Muscle layer of colon (tissue), 2 donors: ENCODE results near the gene TP53TG5.
A peak's percentile ranks its signal among the peaks of the same experiment; 100 is the strongest.

Experiments
- H3K27ac ChIP-seq: one replicate; pipeline ENCODE4 v1.7.0; 2013; ENCODE audit warnings: low read depth, mild to moderate bottlenecking, low read length, moderate library complexity
- H3K27me3 ChIP-seq, 2 donors: one replicate each; pipeline ENCODE4 v1.7.0; 2013; ENCODE audit warnings: low read length in 2 of 2, mild to moderate bottlenecking in 2 of 2; ENCODE audit not compliant: insufficient read depth in 2 of 2, control insufficient read depth in 1 of 2
- H3K36me3 ChIP-seq: one replicate; pipeline ENCODE4 v1.7.0; 2013; ENCODE audit warnings: mild to moderate bottlenecking, low read length; ENCODE audit not compliant: insufficient read depth
- H3K4me1 ChIP-seq: one replicate; pipeline ENCODE4 v1.7.0; 2013; ENCODE audit warnings: mild to moderate bottlenecking, low read length; ENCODE audit not compliant: insufficient read depth
- H3K4me3 ChIP-seq, 2 donors: one replicate each; pipeline ENCODE4 v1.7.0; 2013; ENCODE audit warnings: low read length in 2 of 2, low read depth in 1 of 2, mild to moderate bottlenecking in 1 of 2, moderate library complexity in 1 of 2
- H3K9ac ChIP-seq: one replicate; pipeline ENCODE4 v1.7.0; 2013; ENCODE audit warnings: low read length
- H3K9me3 ChIP-seq: one replicate; pipeline ENCODE4 v1.7.0; 2013; ENCODE audit warnings: mild to moderate bottlenecking, low read length
- donor health status: abdominal sarcoma.
- donor health status: Adenocarcinoma of cecum.

The TP53TG5 gene

GRCh38 chr20:45400346-45401031, 22.4 kb upstream of the TP53TG5 start:
- Histone ChIP-seq H3K4me3 (no peak overlapping the region), H3K27me3 (no peaks in the 10 kb centered on the region), H3K9me3 (no peaks in the 10 kb centered on the region), H3K4me1 (no peaks in the 10 kb centered on the region), H3K27ac (no peak overlapping the region), H3K36me3 (no peaks in the 10 kb centered on the region), H3K9ac (no peak overlapping the region)

GRCh38 chr20:45399018-45399417, 20.9 kb upstream of the TP53TG5 start:
- no peak overlapping the region for H3K4me3 ChIP-seq
- H3K9me3 ChIP-seq: no peaks in the 10 kb centered on the region

GRCh38 chr20:45395114-45395415, 16.9 kb upstream of the TP53TG5 start:
- no peaks in the 10 kb centered on the region for H3K9me3 ChIP-seq
- H3K36me3 ChIP-seq: peaks cover 4% of the 10 kb centered on the region
- no peak overlapping the region for H3K27ac ChIP-seq
- no peak overlapping the region for H3K9ac ChIP-seq
- no peaks in the 10 kb centered on the region for H3K27me3 ChIP-seq
- H3K4me3 ChIP-seq: no peak overlapping the region
- H3K4me1 ChIP-seq: no peaks in the 10 kb centered on the region

More at GRCh38 chr20:45399018-45399417, 20.9 kb upstream of the TP53TG5 start:
- Histone ChIP-seq H3K9ac (no peak overlapping the region), H3K27ac (no peak overlapping the region), H3K36me3 (peaks cover 4% of the 10 kb centered on the region), H3K4me1 (no peaks in the 10 kb centered on the region), H3K27me3 (no peaks in the 10 kb centered on the region)

DNA sequence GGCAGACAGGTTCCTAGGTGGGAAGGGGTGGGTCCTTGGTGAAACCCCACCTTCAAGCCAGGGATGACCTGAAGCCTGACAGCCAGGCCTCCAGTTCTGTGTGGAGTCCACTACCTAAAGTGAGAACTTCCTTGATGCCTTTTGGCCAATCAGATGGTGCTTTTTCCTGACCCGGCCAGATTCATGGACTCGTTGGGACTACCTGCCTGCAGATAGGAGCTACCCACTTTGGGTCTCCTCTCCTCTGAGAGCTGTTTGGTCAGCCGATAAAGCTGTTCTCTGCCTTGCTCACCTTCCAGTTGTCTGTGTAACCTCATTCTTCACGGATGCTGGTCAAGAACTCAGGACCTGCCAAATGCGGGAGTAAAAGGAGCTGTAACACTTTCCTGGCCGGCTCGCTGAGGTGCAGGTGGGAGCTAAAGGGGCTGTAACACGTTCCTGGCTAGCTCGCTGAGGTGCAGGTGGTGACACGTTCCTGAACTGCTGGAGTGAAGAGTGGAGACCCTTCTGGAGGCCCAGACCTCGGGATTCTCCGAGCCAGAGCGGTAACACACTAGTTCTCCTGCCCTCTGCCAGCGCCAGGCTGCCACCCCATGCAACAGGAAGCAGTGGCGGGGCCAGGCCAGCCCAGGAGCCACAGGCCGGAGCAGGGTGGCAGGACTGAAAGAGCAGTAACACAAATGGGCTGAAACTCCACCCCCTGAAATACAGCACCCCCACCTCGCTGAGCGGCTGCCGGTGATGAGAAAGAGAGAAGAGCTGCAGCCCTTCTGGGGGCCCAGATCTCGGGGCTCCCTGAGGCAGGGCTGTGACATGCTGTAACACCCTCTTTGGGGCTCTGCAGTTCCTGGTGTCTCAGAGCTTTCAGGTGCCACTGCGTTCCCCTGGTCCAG, 16.3 kb upstream of the TP53TG5 start:
- Histone ChIP-seq H3K27ac (no peak overlapping the region), H3K9ac (no peak overlapping the region), H3K4me1 (no peaks in the 10 kb centered on the region), H3K36me3 (peaks cover 4% of the 10 kb centered on the region), H3K27me3 (no peaks in the 10 kb centered on the region), H3K9me3 (no peaks in the 10 kb centered on the region), H3K4me3 (no peak overlapping the region)

DNA sequence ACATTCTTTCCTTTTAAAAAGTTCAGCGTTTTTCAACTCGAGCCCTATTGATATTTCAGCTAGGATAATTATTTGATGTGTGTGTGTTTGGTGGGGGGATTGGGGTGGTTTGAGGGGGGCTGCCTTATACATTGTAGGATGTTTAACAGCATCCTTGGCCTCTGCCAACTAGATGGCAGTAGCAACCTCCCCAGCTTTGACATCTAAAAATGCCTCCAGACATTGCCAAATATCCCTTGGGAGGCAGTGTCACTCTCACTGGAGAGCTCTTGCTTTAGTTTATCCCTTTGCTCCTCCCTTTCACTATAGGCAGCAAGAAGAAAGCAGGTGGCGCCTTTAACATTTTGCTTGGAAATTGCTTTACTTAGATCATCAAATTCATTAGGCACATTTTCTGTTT, 14.6 kb upstream of the TP53TG5 start:
- Histone ChIP-seq H3K9me3 (no peaks in the 10 kb centered on the region), H3K27me3 (no peaks in the 10 kb centered on the region), H3K4me3 (no peak overlapping the region), H3K27ac (no peak overlapping the region), H3K4me1 (no peaks in the 10 kb centered on the region), H3K36me3 (peaks cover 4% of the 10 kb centered on the region), H3K9ac (no peak overlapping the region)

GRCh38 chr20:45391559-45391958, 13.4 kb upstream of the TP53TG5 start:
- Histone ChIP-seq H3K36me3 (peaks cover 4% of the 10 kb centered on the region), H3K9ac (no peak overlapping the region), H3K4me3 (no peak overlapping the region), H3K9me3 (no peaks in the 10 kb centered on the region), H3K27ac (no peak overlapping the region), H3K27me3 (no peaks in the 10 kb centered on the region), H3K4me1 (no peaks in the 10 kb centered on the region)

DNA sequence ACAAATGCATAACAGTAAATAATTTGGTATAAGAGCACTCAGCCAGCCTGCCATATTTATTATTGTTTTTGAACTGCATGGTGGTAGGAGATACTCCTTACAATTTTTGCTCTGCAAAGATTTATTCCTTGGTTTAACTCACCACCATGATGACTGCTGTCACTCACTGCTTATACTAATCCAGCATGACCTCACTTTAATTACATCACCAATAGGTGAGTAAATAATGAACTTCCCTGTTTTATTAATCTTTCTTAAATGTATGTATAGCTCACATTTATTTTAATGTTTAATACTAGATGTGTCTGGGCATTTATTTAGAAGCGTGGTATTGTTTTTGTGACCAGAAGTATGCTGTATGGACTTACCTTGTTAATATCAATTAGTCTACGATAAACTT, 12.8 kb upstream of the TP53TG5 start:
- Histone ChIP-seq H3K4me1 (no peaks in the 10 kb centered on the region), H3K36me3 (peaks cover 4% of the 10 kb centered on the region), H3K9ac (no peak overlapping the region), H3K27me3 (no peaks in the 10 kb centered on the region), H3K9me3 (no peaks in the 10 kb centered on the region), H3K4me3 (no peak overlapping the region), H3K27ac (no peak overlapping the region)

- Histone ChIP-seq H3K4me3 (no peak overlapping the region), H3K4me1 (no peaks in the 10 kb centered on the region), H3K27me3 (no peaks in the 10 kb centered on the region), H3K27ac (no peak overlapping the region), H3K9ac (no peak overlapping the region), H3K9me3 (no peaks in the 10 kb centered on the region), H3K36me3 (no peaks in the 10 kb centered on the region)
Observed at GRCh38 chr20:45387274-45387673, 9.1 kb upstream of the TP53TG5 start.

DNA sequence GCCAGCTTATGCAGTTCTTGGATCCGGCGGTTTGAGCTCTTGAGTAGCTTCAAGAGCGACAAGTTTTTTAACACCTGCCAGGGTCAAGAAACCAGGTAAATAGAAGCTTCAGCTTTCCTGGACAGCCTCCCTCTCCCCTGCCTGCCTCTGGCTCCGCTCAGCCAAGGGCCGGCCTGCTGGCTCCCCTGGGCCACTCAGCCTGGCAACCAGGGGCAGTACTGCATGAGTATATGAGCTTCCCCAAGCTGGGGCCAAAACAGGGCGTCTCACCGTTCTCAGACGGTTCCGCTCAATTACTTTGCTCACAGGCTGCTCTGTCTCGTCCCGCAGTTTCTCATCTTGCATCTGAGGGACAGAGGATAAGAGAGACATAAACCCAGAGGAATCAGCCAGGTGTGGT, 856 bp downstream of the TP53TG5 start:
- Histone ChIP-seq H3K4me3 (no peak overlapping the region), H3K9me3 (no peaks in the 10 kb centered on the region), H3K9ac (no peak overlapping the region), H3K4me1 (peaks cover 8% of the 10 kb centered on the region), H3K27me3 (no peaks in the 10 kb centered on the region), H3K27ac (no peak overlapping the region), H3K36me3 (no peaks in the 10 kb centered on the region)

GRCh38 chr20:45374966-45375365, 3.2 kb downstream of the TP53TG5 start:
- H3K36me3 ChIP-seq: no peaks in the 10 kb centered on the region
- no peak overlapping the region for H3K27ac ChIP-seq
- no peaks in the 10 kb centered on the region for H3K27me3 ChIP-seq
- no peak overlapping the region for H3K9ac ChIP-seq
- no peaks in the 10 kb centered on the region for H3K9me3 ChIP-seq
- H3K4me1 ChIP-seq: peaks cover 11% of the 10 kb centered on the region
- H3K4me3 ChIP-seq: no peak overlapping the region

- H3K9ac ChIP-seq: no peak overlapping the region
- H3K4me3 ChIP-seq: peak overlapping the region; percentile 59 to 83
- H3K36me3 ChIP-seq: no peaks in the 10 kb centered on the region
- H3K27me3 ChIP-seq: no peaks in the 10 kb centered on the region
- H3K4me1 ChIP-seq: peaks cover 11% of the 10 kb centered on the region
- no peaks in the 10 kb centered on the region for H3K9me3 ChIP-seq
- H3K27ac ChIP-seq: peak overlapping the region; percentile 94
Observed at GRCh38 chr20:45374101-45374467, 4.0 kb downstream of the TP53TG5 start.
